HL-60/S4 (cell line): ENCODE results near the gene BCL2.
"Not testable (repeated sequence)": the region's sequence is repeated elsewhere in the genome, so short reads cannot be mapped to it uniquely, and the experiment has no call there.

ENCODE experiments used
- in situ Hi-C: fragments of 300-500 bp; cut with MboI; formaldehyde crosslinking; loops from 2 replicates; pipeline ENCODE4 v1.14.3; 2022; ENCODE audit warnings: low sequenced_read_pairs

BCL2 gene

DNA sequence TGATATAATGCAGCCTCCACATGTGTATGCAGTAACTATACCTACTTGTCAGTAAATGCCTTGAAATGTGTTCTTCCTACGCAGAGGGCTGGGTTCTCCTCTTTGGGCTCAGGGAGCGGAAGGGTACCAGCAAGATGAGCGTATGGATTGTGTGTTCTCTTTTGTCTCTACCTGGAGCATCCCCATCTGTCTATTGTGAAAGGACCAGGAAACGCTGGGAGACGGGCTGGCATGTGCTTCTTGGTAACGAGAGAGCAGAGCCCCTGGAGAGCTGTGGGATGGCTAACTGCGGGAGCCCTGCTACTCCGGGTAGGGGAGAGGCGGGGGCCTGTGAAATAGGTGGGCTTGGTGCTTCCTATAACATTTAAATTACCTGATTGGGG lies 80.9 kb downstream of the BCL2 start:
- in situ Hi-C loops, result no loop called here

DNA sequence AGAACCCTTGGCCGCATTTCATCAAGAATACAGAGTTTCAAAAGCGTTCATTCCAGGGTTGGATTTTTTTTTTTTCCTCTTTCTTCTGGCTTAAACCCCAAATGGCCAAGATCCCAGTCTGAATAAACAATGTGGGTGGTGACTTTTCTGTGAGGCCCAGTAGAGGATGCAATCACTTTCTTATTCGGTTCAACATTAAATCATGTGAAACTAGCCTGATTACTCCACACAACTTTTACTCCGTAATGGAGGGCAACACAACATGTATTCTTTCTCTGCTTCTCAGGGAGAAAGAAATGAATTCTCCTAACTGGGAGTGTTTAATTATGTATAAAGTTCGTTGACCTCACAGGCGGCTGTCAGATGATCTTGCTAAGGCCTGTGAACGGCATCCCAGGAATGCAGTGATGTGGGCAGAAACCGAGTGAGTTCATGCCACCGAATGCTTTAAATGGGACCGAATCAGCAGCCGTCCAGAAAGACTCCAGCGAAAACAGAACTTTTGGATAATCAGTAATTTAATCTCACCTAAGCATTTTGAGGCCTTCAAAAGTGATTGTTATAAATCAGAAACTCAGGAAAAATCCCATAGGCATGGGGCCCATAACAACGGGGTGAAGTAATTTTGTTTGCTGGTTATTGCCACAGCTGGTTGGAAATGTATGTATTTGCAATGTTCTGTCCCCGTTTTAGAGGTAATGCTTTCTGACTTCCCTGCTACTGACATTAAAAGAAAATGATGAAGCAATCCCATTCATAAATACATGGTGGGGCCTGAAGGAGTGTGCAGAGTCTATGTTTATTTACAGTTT lies 81.5 kb downstream of the BCL2 start:
- in situ Hi-C loops, result no loop called here

- in situ Hi-C loops, result no loop called here
These were observed 82.4 kb downstream of the BCL2 start for GRCh38 chr18:63236921-63237846.

DNA sequence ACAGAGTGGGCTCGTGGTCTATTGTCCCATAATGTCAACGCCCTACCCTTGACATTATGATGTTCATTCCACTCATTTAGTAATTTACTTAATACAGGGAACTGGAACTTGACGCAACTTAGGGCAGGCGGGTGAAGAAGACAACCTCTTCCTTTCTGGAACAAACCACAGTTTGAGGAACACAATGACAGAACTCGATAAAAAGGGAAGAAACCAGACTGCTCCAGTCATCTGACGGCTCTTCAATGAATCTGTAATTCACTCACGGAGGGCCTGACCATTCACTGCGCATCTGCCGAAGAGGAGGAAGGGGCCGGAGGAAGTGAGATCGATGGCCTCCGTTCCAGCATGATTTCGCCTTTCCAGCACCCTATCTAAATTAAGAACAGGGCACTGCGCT lies 83.2 kb downstream of the BCL2 start:
- in situ Hi-C loops, result no loop called here

GRCh38 chr18:63235920-63236319 lies 83.6 kb downstream of the BCL2 start:
- in situ Hi-C loops, result not testable (repeated sequence)

GRCh38 chr18:63234841-63235240 lies 84.7 kb downstream of the BCL2 start:
- in situ Hi-C loops, result no loop called here

GRCh38 chr18:63234432-63234831 lies 85.1 kb downstream of the BCL2 start:
- in situ Hi-C loops, result no loop called here

- in situ Hi-C loops, result no loop called here
These were observed 86.2 kb downstream of the BCL2 start for GRCh38 chr18:63233334-63233733.

DNA sequence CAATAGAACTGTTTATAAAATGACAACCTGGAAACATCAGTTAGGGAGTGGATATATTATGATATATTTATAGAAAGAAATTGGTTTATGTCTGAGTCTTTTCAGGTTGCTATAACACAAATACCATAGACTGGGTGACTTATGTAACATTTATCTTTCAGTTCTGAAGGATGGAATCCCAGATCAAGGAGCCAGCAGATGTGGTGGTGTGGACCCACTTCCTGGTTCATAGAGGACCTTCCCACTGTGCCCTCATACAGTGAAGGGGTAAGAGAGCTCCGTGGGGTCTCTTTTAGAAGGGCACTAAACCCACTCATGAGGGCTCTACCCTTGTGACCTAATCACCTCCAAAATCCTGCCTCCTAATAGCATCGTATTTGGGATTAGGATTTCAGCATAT lies 86.7 kb downstream of the BCL2 start:
- in situ Hi-C loops, result no loop called here

DNA sequence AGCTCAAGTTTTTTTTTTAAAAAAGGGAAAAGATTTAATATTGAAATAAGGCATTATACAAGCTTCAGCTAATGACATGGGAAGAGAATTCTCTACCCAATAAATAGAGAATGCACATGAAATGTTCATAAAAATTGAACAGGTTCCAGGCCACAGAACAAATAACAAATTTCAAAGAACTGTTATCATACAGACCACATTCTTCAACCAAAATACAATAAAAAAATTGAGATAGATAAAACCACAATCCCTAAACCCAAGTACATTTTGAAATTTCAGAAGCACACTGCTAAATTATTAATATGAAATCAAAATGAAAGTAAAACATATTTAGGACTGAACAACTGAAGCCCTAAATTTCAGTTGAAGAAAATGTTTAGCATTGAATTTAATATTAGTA lies 89.6 kb downstream of the BCL2 start:
- in situ Hi-C loops, result no loop called here

- in situ Hi-C loops, result no loop called here
These were observed 94.1 kb downstream of the BCL2 start for GRCh38 chr18:63225434-63225833.

- in situ Hi-C loops, result no loop called here
These were observed 94.9 kb downstream of the BCL2 start for GRCh38 chr18:63224630-63225029.

- in situ Hi-C loops, result no loop called here
These were observed 95.7 kb downstream of the BCL2 start for GRCh38 chr18:63223837-63224236.

- in situ Hi-C loops, result no loop called here
These were observed 98.7 kb downstream of the BCL2 start for GRCh38 chr18:63220903-63221302.

- in situ Hi-C loops, result no loop called here
These were observed 101.1 kb downstream of the BCL2 start for GRCh38 chr18:63218472-63218871.

GRCh38 chr18:63216516-63217311 lies 102.9 kb downstream of the BCL2 start:
- in situ Hi-C loops, result no loop called here

DNA sequence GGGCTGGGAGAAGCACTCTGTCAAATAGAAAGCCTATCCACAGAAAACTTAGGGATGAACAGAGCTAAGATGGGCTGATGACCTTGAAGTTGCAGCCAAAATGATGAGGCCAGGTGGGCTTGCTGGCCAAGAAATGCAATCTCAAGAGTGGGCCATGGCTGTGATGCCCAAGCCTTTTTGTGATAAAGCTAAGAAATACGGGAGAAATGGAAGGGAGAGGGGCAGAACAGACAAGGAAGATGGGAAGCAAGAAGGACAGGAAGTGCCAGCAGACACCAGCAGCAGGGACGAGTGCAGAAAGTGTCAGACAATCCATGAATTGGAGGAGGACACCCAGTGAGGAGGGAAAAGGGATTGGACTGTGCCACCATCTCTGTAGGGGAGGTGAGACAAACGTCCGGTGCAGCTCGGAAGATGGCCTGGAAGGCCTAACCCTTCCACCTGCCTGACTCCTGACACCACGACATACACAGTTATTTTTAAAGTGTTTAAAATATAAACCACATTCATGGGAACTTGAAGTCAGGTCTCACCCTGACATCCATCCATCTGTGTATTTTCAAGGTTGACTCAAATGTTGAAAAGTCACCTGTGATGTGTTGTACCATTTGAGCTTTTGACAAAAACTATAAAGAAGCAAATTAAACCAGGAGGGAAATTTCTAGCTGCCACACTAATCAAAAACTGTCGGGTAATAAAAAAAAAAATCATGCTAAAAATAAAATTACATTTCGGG lies 105.5 kb downstream of the BCL2 start:
- in situ Hi-C loops, result no loop called here

DNA sequence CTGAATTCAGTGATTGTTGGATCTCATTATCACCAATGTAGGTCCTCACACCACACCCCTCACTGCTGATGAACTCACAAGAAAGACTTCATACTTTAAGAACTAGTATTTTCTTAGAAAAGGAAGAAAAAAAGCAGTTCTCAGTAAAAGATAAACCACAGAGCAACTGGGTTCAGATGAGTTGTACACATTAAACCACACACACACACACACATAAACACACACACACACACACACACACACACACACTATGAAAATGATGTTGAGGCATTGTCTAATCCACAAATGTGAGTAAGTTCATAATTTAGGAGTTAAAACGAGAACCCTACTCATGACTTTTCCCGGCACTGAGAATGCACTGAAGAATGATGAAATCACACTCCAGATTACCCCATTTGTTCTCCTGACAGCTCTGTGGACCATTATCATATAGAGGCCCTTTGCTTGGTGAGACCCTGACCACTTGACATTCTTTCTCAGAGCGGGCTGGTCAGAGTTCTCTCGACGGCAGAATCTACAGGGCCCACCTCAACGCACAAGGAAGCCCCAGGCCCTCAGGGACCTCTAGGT lies 106.2 kb downstream of the BCL2 start:
- in situ Hi-C loops, result no loop called here

- in situ Hi-C loops, result no loop called here
These were observed 109.0 kb downstream of the BCL2 start for GRCh38 chr18:63210521-63210920.

DNA sequence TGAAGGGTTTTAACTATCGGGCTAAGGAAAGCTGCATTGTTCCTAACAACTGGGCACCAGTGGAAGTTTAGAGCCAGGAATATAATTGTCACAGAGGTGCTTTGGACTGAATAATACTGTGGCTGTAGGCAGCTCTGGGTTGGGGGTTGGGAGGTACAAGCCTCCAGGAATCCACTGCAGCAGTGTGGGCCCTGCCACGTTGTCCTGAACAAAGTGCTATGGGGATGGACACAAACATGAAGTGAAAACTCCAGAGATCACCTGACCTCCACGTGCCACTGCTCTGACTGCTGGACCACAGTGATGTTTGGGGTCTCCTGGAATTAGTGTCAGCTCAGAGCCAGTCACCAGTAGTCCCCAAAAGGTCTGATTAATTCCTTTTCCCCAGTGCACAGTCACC lies 110.9 kb downstream of the BCL2 start:
- in situ Hi-C loops, result no loop called here
